ENCODE results near the gene ABCA8. TPM values are rescaled to one million over a fixed set of nuclear protein-coding genes. Genes with fewer than 3 reads are reported as not detected.

Gene ABCA8
- total RNA-seq, 1 experiment from 2014 or later = 0.15 TPM

- no peak for TF ChIP-seq JAZF1 (CRISPR knock-in tag; IDR thresholded peaks at IDR 0.05)
Measured at GRCh38 chr17:68927516-68927915, 27.7 kb downstream of the ABCA8 start (continued).

DNA sequence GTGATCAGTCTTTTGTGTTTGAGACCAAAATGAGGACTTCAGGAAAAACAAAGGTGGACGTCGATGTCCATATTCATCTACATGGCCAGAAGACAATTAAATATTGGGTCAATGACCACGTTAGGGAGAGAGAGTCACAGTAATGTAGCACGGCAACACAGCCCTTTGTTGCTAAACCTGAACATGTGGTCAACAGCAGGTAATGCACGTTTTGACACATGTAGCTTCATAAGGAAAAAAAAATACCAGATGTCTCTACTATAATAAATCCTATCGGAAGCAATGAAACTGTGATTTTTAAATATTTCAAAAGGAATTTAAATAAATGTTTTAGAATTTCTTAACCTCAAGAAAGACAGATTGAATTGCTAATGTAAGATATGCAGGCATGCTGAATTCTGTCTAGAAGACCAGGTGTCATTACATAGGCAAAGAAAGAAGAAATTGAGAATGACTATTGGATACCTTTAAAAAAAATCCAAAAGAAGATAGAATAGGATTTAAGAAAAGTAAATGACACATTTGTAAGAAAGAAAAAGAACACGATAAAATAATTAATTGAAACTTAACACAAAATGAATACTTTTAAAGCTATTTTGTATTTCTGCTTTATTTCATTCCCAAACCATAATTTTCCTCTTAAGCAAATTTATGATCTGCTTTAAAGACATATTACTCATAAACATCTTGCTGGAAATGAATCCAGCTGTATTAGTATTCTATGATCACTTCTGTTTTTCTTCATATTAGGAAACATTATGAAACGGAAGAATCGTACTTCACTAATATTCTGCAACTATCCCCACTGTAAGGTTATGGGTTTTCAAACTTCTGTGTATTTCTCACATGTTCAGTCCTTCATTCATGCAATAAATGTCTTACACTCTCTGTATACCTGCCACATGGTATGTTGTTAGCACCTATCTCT lies 30.1 kb downstream of the ABCA8 start:
- Mint-ChIP-seq H3K4me3 (no peak overlapping the region), H3K27ac (no peak overlapping the region), H3K4me1 (peaks cover 33% of the 10 kb centered on the region), H3K27me3 (ENCODE audit: low read depth) (no peaks in the 10 kb centered on the region), H3K36me3 (no peaks in the 10 kb centered on the region), H3K9me3 (peaks cover under 1% of the 10 kb centered on the region)
- ATAC-seq (no peak), DNase-seq (ENCODE audit: low spot score) (no peak)
- TF ChIP-seq ZNF263 (CRISPR knock-in tag; IDR thresholded peaks at IDR 0.05; ENCODE audit: low read depth) = no peak
- TF ChIP-seq GRHL2 (CRISPR knock-in tag; IDR thresholded peaks at IDR 0.05; ENCODE audit: insufficient replicate concordance, severe bottlenecking) = no peak
- TF ChIP-seq ESRRA (CRISPR knock-in tag; IDR thresholded peaks at IDR 0.05; ENCODE audit: borderline replicate concordance) = no peak
- TF ChIP-seq MAX (CRISPR knock-in tag; IDR thresholded peaks at IDR 0.05) = no peak
- no peak for TF ChIP-seq TEAD1 (CRISPR knock-in tag; IDR thresholded peaks at IDR 0.05)
- CTCF ChIA-PET = interaction anchor here (0.7 to 2.2 kb wide), 2 partner anchors 13 to 325 kb away, joined by 3 to 8 read pairs; no protein-coding TSS in a partner anchor
- POLR2A ChIA-PET = no interaction called here

- ChIA-PET CTCF (interaction anchor here (0.6 to 2.1 kb wide), 4 partner anchors 13 to 139 kb away, joined by 3 to 9 read pairs (median 6); no protein-coding TSS in a partner anchor), POLR2A (no interaction called here)
- ATAC-seq = no peak
- H3K36me3 Mint-ChIP-seq = no peaks in the 10 kb centered on the region
- H3K27ac Mint-ChIP-seq = no peak overlapping the region
- H3K4me3 Mint-ChIP-seq = no peak overlapping the region
- TF ChIP-seq RELA (CRISPR knock-in tag; IDR thresholded peaks at IDR 0.05; ENCODE audit: borderline replicate concordance) = no peak
- no peak for TF ChIP-seq AR (CRISPR knock-in tag; IDR thresholded peaks at IDR 0.05)
- TF ChIP-seq IRF1 (CRISPR knock-in tag; IDR thresholded peaks at IDR 0.05) = no peak
- no peak for TF ChIP-seq GTF2I (CRISPR knock-in tag; conservative IDR thresholded peaks at IDR 0.05)
- TF ChIP-seq OVOL2 (CRISPR knock-in tag; IDR thresholded peaks at IDR 0.05; ENCODE audit: borderline replicate concordance) = no peak
- TF ChIP-seq JAZF1 (CRISPR knock-in tag; IDR thresholded peaks at IDR 0.05) = no peak
- TF ChIP-seq ZNF423 (CRISPR knock-in tag; IDR thresholded peaks at IDR 0.05) = no peak
- TF ChIP-seq, protein P1, sequence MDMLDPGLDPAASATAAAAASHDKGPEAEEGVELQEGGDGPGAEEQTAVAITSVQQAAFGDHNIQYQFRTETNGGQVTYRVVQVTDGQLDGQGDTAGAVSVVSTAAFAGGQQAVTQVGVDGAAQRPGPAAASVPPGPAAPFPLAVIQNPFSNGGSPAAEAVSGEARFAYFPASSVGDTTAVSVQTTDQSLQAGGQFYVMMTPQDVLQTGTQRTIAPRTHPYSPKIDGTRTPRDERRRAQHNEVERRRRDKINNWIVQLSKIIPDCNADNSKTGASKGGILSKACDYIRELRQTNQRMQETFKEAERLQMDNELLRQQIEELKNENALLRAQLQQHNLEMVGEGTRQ (CRISPR knock-in tag; IDR thresholded peaks at IDR 0.05) = no peak
- TF ChIP-seq, protein P2, sequence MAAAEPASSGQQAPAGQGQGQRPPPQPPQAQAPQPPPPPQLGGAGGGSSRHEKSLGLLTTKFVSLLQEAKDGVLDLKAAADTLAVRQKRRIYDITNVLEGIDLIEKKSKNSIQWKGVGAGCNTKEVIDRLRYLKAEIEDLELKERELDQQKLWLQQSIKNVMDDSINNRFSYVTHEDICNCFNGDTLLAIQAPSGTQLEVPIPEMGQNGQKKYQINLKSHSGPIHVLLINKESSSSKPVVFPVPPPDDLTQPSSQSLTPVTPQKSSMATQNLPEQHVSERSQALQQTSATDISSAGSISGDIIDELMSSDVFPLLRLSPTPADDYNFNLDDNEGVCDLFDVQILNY (CRISPR knock-in tag; IDR thresholded peaks at IDR 0.05) = no peak
- TF ChIP-seq, protein P3, sequence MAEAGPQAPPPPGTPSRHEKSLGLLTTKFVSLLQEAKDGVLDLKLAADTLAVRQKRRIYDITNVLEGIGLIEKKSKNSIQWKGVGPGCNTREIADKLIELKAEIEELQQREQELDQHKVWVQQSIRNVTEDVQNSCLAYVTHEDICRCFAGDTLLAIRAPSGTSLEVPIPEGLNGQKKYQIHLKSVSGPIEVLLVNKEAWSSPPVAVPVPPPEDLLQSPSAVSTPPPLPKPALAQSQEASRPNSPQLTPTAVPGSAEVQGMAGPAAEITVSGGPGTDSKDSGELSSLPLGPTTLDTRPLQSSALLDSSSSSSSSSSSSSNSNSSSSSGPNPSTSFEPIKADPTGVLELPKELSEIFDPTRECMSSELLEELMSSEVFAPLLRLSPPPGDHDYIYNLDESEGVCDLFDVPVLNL (CRISPR knock-in tag; IDR thresholded peaks at IDR 0.05; ENCODE audit: borderline replicate concordance, low read depth) = no peak
- DNase-seq (ENCODE audit: low spot score) = no peak
- 0 out of 2 replicates have a peak, but pooled peaks cover 2% of the 10 kb centered on the region for H3K4me1 Mint-ChIP-seq
- no peaks in the 10 kb centered on the region; the same call in 1 of the 2 replicates for H3K27me3 Mint-ChIP-seq (ENCODE audit: low read depth)
- H3K9me3 Mint-ChIP-seq = peaks cover 8% of the 10 kb centered on the region
Measured at GRCh38 chr17:68910789-68911431, 44.3 kb downstream of the ABCA8 start.
